ENCODE measurements around the gene PEX14. TPM values are rescaled to one million over a fixed set of nuclear protein-coding genes. Genes with fewer than 3 reads are reported as not detected.

Gene PEX14
- total and polyA plus RNA-seq, 8 donors, result 8.2 to 26.3 (median 12.6) TPM

DNA sequence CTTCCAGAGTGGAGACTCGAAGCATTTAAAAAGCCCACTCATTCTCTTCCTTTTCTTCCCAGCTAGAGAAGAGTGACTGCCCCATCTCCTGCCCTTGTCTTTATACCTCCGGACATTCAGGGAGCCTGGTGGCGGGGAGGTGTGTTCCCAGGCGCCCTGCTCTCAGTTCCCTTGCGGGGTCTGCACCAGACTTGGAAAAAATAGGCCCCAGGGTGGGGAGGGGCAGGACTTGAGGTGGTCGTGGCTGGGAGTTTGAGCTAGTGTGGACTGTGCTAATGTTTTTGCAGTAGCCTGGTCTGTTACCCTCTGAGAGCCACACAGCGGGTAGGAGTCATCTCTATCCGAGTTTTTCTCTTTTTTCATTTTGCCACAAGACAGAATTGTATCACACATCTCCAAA lies 139.1 kb downstream of the PEX14 start:
- TF ChIP-seq, protein P1, sequence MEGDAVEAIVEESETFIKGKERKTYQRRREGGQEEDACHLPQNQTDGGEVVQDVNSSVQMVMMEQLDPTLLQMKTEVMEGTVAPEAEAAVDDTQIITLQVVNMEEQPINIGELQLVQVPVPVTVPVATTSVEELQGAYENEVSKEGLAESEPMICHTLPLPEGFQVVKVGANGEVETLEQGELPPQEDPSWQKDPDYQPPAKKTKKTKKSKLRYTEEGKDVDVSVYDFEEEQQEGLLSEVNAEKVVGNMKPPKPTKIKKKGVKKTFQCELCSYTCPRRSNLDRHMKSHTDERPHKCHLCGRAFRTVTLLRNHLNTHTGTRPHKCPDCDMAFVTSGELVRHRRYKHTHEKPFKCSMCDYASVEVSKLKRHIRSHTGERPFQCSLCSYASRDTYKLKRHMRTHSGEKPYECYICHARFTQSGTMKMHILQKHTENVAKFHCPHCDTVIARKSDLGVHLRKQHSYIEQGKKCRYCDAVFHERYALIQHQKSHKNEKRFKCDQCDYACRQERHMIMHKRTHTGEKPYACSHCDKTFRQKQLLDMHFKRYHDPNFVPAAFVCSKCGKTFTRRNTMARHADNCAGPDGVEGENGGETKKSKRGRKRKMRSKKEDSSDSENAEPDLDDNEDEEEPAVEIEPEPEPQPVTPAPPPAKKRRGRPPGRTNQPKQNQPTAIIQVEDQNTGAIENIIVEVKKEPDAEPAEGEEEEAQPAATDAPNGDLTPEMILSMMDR (IDR thresholded peaks at IDR 0.05), result no peak
- TF ChIP-seq POLR2AphosphoS5 (IDR thresholded peaks at IDR 0.05), result no peak
- TF ChIP-seq POLR2A (IDR thresholded peaks at IDR 0.05), result no peak
- no peak for TF ChIP-seq EP300 (IDR thresholded peaks at IDR 0.05)
- no peak overlapping the region for H3K4me3 ChIP-seq
- WGBS, 5 donors, result 91 to 96% (median 95%) methylated on average over 8 of the region's 8 CpGs

GRCh38 chr1:10614377-10615225 lies 139.9 kb downstream of the PEX14 start:
- intact Hi-C loops (cut with DNase I; ENCODE audit: low total_unique reads), result no loop called here
- Histone ChIP-seq H3K9me3 (no peaks in the 10 kb centered on the region), H3K36me3 (peaks cover 0 to 28% (median 18%) of the 10 kb centered on the region in 4 donors), H3K4me1 (no peaks in the 10 kb centered on the region), H3K4me3 (no peak overlapping the region), H3K27ac (no peak overlapping the region), H3K27me3 (no peaks in the 10 kb centered on the region)
- no peak for DNase-seq
- TF ChIP-seq POLR2AphosphoS5 (IDR thresholded peaks at IDR 0.05) (no peak), EP300 (IDR thresholded peaks at IDR 0.05) (no peak), POLR2A (IDR thresholded peaks at IDR 0.05) (no peak)
- TF ChIP-seq, protein P1 (IDR thresholded peaks at IDR 0.05), result no peak
- 89 to 95% (median 93%) methylated on average over 18 of the region's 18 CpGs for WGBS, 5 donors

More for the DNA sequence above, 139.1 kb downstream of the PEX14 start:
- intact Hi-C loops (cut with DNase I; ENCODE audit: low total_unique reads), result no loop called here
- no peak for DNase-seq
- H3K36me3 ChIP-seq, result peaks cover 0 to 27% (median 16%) of the 10 kb centered on the region in 4 donors
- H3K27ac ChIP-seq, result no peak overlapping the region
- H3K27me3 ChIP-seq, result no peaks in the 10 kb centered on the region
- H3K4me1 ChIP-seq, result no peaks in the 10 kb centered on the region
- no peaks in the 10 kb centered on the region for H3K9me3 ChIP-seq

GRCh38 chr1:10615332-10615731 lies 140.6 kb downstream of the PEX14 start:
- no peak overlapping the region for H3K27ac ChIP-seq
- no peaks in the 10 kb centered on the region for H3K9me3 ChIP-seq
- no peak overlapping the region for H3K4me3 ChIP-seq
- peaks cover 0 to 28% (median 18%) of the 10 kb centered on the region in 4 donors for H3K36me3 ChIP-seq
- TF ChIP-seq POLR2AphosphoS5 (IDR thresholded peaks at IDR 0.05), result no peak
- no peak for TF ChIP-seq EP300 (IDR thresholded peaks at IDR 0.05)
- TF ChIP-seq, protein P1 (IDR thresholded peaks at IDR 0.05), result no peak
- TF ChIP-seq POLR2A (IDR thresholded peaks at IDR 0.05), result no peak
- no peaks in the 10 kb centered on the region for H3K27me3 ChIP-seq
- intact Hi-C loops (cut with DNase I; ENCODE audit: low total_unique reads), result no loop called here
- no peak for DNase-seq
- WGBS, 5 donors, result 90 to 96% (median 92%) methylated on average over 13 of the region's 13 CpGs
- H3K4me1 ChIP-seq, result no peaks in the 10 kb centered on the region

DNA sequence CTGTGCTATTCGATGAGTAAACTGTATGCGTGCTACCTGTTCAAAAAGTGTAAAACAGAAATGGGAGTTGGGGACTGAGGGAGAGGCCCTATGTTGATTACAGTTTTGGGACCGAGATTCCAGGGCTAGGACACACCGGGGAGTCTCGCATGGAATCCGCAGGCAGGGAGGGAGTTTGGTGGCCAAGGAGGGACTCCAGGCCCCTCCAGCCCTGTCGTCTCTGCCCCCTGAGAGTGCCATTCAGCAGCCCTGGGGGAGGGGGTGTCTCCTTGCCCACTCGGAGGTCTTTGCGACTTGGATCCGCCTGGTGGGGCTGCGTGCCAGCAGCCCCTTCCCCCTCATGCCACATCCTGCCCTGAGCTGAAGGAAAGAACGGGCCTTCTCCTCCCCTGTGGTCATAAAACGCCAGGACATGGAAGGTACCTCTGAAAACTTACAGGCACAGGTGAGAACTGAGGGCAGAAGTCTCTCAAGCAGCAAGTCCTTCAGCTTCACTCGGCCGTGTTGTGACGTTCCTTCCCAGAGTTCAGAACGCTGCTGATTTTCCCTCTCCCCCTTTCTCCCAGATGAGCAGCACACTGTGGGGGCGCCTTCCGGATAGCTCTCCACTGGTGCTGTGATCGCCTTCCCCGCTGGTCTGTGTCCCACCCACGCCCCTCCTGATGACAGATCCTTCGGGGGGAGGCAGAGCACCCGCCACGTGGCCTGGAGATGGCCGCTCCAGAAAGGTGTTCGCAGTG lies 141.4 kb downstream of the PEX14 start:
- no peak for DNase-seq
- 89 to 94% (median 92%) methylated on average over 21 to 27 of the region's 27 CpGs for WGBS, 5 donors

More for the DNA sequence above, 141.4 kb downstream of the PEX14 start:
- Histone ChIP-seq H3K36me3 (peaks cover 0 to 33% (median 18%) of the 10 kb centered on the region in 4 donors), H3K27ac (no peak overlapping the region), H3K27me3 (no peaks in the 10 kb centered on the region), H3K9me3 (no peaks in the 10 kb centered on the region), H3K4me3 (no peak overlapping the region), H3K4me1 (no peaks in the 10 kb centered on the region)
- intact Hi-C loops (cut with DNase I; ENCODE audit: low total_unique reads), result no loop called here
- TF ChIP-seq, protein P1 (IDR thresholded peaks at IDR 0.05), result no peak
- TF ChIP-seq EP300 (IDR thresholded peaks at IDR 0.05), result no peak
- no peak for TF ChIP-seq POLR2A (IDR thresholded peaks at IDR 0.05)
- no peak for TF ChIP-seq POLR2AphosphoS5 (IDR thresholded peaks at IDR 0.05)
